ENCODE data around the gene UBE2G1. TPM values are rescaled to one million over a fixed set of nuclear protein-coding genes. Genes with fewer than 3 reads are reported as not detected.

Gene UBE2G1
- total RNA-seq, 2 donors from 2014 or later: 26.7 to 29.3 TPM

DNA sequence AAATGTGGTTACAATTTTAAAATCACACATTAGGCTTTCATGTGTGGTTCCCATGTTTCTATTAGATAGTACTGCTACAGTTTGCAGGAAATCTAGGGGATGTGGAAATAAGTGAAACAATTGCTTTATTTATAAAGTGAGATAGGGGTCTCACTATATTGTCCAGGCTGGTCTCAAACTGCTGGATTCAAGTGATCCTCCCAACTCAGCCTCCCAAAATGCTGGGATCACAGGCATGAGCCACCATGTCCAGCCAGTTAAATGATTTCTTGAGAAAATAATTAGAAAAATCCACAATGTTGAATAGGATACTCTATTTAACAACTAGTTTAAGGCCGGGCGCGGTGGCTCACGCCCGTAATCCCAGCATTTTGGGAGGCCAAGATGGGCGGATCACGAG, 42.0 kb downstream of the UBE2G1 start:
- Histone ChIP-seq H3K36me3 (replicated peaks in 1 of 2; ENCODE audit: insufficient read depth in 1 of 2, low read depth in 2 of 2) (no peaks in the 10 kb centered on the region), H3K27me3 (no peaks in the 10 kb centered on the region), H3K4me1 (peaks cover 6% of the 10 kb centered on the region), H3K4me3 (no peak overlapping the region), H3K27ac (no peak overlapping the region), H3K9me3 (no peaks in the 10 kb centered on the region)
- ATAC-seq (no peak), DNase-seq (no peak)
- WGBS, 2 donors: 96 to 99% methylated on average over 7 of the region's 7 CpGs
- intact Hi-C loops (cut with DNase I): no loop called here
- TF ChIP-seq, protein P1, sequence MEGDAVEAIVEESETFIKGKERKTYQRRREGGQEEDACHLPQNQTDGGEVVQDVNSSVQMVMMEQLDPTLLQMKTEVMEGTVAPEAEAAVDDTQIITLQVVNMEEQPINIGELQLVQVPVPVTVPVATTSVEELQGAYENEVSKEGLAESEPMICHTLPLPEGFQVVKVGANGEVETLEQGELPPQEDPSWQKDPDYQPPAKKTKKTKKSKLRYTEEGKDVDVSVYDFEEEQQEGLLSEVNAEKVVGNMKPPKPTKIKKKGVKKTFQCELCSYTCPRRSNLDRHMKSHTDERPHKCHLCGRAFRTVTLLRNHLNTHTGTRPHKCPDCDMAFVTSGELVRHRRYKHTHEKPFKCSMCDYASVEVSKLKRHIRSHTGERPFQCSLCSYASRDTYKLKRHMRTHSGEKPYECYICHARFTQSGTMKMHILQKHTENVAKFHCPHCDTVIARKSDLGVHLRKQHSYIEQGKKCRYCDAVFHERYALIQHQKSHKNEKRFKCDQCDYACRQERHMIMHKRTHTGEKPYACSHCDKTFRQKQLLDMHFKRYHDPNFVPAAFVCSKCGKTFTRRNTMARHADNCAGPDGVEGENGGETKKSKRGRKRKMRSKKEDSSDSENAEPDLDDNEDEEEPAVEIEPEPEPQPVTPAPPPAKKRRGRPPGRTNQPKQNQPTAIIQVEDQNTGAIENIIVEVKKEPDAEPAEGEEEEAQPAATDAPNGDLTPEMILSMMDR (IDR thresholded peaks at IDR 0.05): no peak
- no peak for TF ChIP-seq POLR2A (IDR thresholded peaks at IDR 0.05)

DNA sequence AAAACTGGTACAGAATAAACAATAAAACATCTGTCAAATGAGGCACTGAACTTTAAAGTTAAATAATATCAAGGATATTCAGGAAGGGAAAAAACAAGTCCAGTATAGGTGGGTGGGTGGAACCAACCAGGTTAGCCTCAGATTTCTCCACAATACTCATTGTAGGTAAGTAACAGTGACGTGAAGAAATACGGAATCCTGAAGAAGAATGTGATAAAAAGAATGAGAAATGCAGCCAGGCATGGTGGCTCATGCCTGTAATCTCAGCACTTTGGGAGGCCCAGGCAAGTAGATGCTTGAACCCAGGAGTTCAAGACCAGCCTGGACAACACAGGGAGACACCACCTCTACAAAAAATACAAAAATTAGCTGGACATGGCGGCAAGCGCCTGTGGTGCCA, 47.3 kb downstream of the UBE2G1 start:
- ATAC-seq (no peak), DNase-seq (no peak)
- WGBS, 2 donors: 74 to 81% methylated on average over 4 of the region's 4 CpGs
- Histone ChIP-seq H3K27me3 (no peaks in the 10 kb centered on the region), H3K4me3 (no peak overlapping the region), H3K9me3 (no peaks in the 10 kb centered on the region), H3K36me3 (replicated peaks in 1 of 2; ENCODE audit: insufficient read depth in 1 of 2, low read depth in 2 of 2) (no peaks in the 10 kb centered on the region), H3K27ac (no peak overlapping the region), H3K4me1 (peaks cover 35% of the 10 kb centered on the region)
- TF ChIP-seq POLR2A (IDR thresholded peaks at IDR 0.05): no peak
- TF ChIP-seq, protein P1 (IDR thresholded peaks at IDR 0.05): no peak
- intact Hi-C loops (cut with DNase I): loop anchor here (10.0 kb wide), 1 partner anchor 86 kb away; no protein-coding TSS in a partner anchor

DNA sequence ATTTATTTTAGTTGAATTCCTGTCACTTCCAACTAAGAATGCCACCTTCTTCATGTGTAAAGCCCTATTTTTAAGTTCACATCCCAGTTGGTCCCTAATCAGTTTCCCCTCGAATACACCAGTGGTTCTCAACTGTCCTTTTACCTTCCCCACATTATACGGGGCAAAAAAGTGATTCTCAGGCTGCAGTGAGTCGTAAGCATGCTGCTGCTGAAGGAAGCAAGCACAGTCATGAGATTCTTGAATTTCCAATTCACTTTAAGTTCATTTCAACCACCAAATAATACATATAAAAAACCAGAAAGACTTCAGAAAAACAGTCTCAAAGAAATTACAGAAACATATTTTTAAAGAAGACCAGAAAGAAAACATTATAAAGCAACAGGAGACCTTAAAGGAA, 47.9 kb downstream of the UBE2G1 start:
- 51 to 55% methylated on average over 3 of the region's 3 CpGs for WGBS, 2 donors
- DNase-seq: no peak
- no peak overlapping the region for H3K4me3 ChIP-seq
- H3K36me3 ChIP-seq (replicated peaks in 1 of 2; ENCODE audit: insufficient read depth in 1 of 2, low read depth in 2 of 2): no peaks in the 10 kb centered on the region
- H3K27me3 ChIP-seq: no peaks in the 10 kb centered on the region
- H3K9me3 ChIP-seq: no peaks in the 10 kb centered on the region
- intact Hi-C loops (cut with DNase I): loop anchor here (10.0 kb wide), 1 partner anchor 86 kb away; no protein-coding TSS in a partner anchor
- H3K4me1 ChIP-seq: peaks cover 41% of the 10 kb centered on the region
- no peak for TF ChIP-seq POLR2A (IDR thresholded peaks at IDR 0.05)
- TF ChIP-seq, protein P1 (IDR thresholded peaks at IDR 0.05): no peak
- no peak for ATAC-seq
- H3K27ac ChIP-seq: peak overlapping the region in 2 of 4 donors; percentile 15 to 36

DNA sequence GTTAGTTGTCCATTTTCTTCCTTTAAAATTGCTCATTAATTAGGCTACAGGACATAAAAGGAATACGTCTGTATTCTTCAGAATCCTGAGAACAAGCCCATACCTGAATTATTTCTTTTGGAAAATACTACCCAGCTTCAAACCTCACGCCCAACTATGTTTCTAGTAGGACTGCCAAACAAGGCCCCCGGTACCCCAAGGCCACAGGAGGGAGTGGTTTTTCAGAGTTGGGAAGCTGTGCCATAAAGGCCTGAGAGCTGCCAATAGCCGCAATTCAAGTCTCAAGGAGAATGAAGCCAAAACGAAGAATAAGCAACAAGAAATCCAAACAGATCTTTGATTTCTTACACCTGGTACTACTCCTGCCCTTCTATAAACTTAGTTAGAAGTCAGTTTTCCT, 48.3 kb downstream of the UBE2G1 start:
- peaks cover 45% of the 10 kb centered on the region for H3K4me1 ChIP-seq
- no peaks in the 10 kb centered on the region for H3K27me3 ChIP-seq
- H3K27ac ChIP-seq: peak overlapping the region in 2 of 4 donors; percentile 15 to 36
- H3K36me3 ChIP-seq (replicated peaks in 1 of 2; ENCODE audit: insufficient read depth in 1 of 2, low read depth in 2 of 2): no peaks in the 10 kb centered on the region
- DNase-seq (peak; percentile 31 to 66 (median 49)), ATAC-seq (peak; percentile 33)
- no peaks in the 10 kb centered on the region for H3K9me3 ChIP-seq
- intact Hi-C loops (cut with DNase I): loop anchor here (10.0 kb wide), 1 partner anchor 87 kb away; no protein-coding TSS in a partner anchor
- H3K4me3 ChIP-seq: no peak overlapping the region
- TF ChIP-seq POLR2A (IDR thresholded peaks at IDR 0.05): no peak
- TF ChIP-seq, protein P1 (IDR thresholded peaks at IDR 0.05): peak in 2 of 7 experiments; percentile 13 to 17
- 20 to 36% methylated on average over 5 of the region's 5 CpGs for WGBS, 2 donors

DNA sequence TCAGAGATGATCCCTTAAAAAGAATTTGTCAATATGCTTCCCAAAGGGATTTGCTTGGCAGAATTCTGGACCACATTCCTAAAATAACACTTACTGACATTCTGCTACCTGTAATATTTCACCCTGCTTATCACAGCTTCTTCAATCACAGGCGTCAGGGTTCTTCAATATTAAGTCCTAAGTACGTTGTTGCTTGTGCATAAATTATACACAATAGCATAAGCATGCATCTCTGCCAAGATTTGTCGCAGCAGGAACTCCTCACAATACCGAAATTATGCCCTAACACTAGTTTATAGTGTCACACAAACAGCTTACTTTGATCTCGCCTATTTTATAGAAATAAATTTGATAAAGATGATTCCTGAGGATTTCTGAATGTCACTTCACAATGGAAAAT, 48.9 kb downstream of the UBE2G1 start:
- WGBS, 2 donors: 38 to 50% methylated on average over 5 of the region's 5 CpGs
- intact Hi-C loops (cut with DNase I): loop anchor here (10.0 kb wide), 1 partner anchor 87 kb away; no protein-coding TSS in a partner anchor
- H3K9me3 ChIP-seq: no peaks in the 10 kb centered on the region
- no peaks in the 10 kb centered on the region for H3K27me3 ChIP-seq
- H3K27ac ChIP-seq: peak overlapping the region in 2 of 4 donors; percentile 13 to 15
- H3K4me1 ChIP-seq: peaks cover 51% of the 10 kb centered on the region
- no peak for TF ChIP-seq POLR2A (IDR thresholded peaks at IDR 0.05)
- TF ChIP-seq, protein P1 (IDR thresholded peaks at IDR 0.05): no peak
- H3K36me3 ChIP-seq (replicated peaks in 1 of 2; ENCODE audit: insufficient read depth in 1 of 2, low read depth in 2 of 2): no peaks in the 10 kb centered on the region
- no peak overlapping the region for H3K4me3 ChIP-seq
- no peak for ATAC-seq
- DNase-seq: no peak

Measured in body of pancreas (tissue), 4 donors.